ENCODE measurements around the gene CEP89.
"Not testable (repeated sequence)": the region's sequence is repeated elsewhere in the genome, so short reads cannot be mapped to it uniquely, and the experiment has no call there.

Gene CEP89

DNA sequence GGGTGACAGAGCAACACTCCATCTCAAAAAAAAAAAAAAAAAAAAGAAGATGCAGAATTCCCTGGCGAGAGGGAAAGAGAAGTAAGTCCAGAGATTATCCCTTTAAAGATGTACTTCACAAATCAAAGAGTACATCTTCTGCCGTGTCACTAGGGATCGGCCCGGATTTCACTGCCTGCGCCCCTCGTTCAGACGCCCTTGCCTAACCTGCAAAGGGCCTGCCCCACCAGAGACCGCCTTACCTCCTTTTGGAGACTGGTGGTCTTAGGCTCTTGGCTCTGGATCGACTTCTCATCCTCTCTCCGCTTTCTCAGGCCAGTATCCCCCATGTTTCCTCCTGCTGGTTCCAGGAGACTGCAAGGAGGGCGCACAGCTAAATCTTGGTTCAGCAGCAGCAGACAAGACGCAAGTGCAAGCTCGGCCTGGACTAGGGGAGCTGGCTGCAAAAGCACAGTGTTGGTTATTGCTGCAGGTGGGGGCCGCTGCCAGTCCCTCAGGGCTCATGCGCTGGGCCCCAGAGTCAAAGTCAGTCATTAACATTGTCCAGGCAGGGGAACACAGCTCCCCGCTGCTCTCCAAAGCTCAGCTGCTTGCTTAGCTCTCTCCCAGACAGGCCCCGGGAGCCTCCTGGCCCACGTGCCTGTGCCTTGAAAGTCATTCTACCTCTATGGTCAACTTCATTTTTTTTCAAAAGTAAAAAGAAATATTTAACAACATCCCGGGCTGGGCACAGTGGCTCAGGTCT, 103.4 kb downstream of the CEP89 start:
- no peak for DNase-seq

- DNase-seq: not testable (repeated sequence)
Measured at GRCh38 chr19:32867436-32867835, 104.3 kb downstream of the CEP89 start.

DNA sequence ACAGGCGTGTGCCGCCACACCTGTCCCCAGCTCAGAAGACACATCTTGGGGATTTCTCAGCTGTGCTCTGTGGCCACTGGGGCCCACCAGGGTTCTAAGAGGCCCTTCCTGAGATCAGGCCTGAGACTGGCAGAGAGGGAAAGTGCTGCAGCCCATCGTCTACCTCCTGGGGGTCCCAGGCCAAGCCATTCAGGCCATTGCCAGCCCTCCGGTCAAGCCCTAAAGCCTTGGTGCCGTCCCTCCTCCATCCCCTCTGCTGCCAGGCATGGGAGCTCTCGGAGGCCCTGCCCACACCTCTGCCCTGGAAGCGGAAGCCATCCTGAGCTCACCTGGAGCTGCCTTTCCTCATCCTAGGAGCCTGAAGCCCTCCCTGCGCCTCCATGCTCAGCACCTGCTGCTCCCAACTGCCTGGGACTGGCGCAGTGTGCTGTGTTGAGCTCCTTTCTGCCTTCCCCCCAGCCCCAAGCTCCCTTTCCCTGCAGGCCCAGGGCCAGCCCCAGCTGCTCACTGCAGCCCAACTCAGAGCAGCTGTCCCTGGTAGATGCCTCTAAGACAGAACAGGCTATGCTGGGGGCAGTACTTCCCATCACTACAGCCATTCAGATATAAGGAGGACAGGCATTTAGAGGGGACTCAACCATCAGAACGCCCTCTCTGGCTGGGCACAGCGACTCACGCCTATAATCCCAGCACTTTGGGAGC, 105.0 kb downstream of the CEP89 start:
- no peak for DNase-seq

GRCh38 chr19:32866061-32866460, 105.7 kb downstream of the CEP89 start:
- no peak for DNase-seq

DNA sequence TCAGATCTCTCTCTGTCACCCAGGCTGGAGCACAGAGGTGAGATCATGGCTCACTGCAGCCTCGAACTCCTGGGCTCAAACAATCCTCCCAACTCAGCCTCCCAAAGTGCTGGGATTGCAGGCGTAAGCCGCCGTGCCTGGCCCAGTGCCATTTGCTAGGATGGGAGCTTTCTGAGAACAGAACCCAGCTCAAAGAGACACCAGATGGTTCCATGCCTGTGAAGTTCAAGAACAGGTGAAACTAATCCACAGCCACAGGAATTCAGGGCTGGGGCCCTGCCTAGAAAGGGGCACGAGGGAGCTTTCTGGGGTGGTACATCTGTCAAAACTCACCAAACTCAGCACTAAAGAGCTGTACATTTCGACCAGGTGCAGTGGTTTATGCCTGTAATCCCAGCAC, 106.4 kb downstream of the CEP89 start:
- DNase-seq: no peak

GRCh38 chr19:32864318-32865007, 107.3 kb downstream of the CEP89 start:
- DNase-seq: no peak

GRCh38 chr19:32863841-32864240, 107.9 kb downstream of the CEP89 start:
- no peak for DNase-seq

- no peak for DNase-seq
Measured at GRCh38 chr19:32863301-32863700, 108.5 kb downstream of the CEP89 start.

- DNase-seq: no peak
Measured at GRCh38 chr19:32862741-32863140, 109.0 kb downstream of the CEP89 start.

DNA sequence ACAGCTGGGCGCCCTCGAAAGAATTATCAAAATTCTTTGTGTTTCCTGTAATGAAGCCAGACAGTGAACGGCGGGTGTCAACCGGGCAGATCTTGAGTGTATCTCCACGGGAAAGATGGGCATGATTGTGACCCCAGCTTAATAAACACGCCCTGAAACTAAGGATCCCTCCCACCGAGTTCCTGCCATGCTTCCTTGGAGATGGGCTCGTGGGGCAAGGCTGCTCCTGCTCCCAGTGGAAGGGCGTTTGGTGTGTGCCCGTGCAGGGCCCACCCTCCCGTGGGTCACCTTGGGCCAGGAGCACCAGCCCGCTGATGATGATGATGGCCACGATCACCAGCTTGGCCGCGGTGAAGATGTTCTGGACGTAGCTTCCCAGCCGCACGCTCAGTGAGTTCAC, 109.6 kb downstream of the CEP89 start:
- no peak for DNase-seq

DNA sequence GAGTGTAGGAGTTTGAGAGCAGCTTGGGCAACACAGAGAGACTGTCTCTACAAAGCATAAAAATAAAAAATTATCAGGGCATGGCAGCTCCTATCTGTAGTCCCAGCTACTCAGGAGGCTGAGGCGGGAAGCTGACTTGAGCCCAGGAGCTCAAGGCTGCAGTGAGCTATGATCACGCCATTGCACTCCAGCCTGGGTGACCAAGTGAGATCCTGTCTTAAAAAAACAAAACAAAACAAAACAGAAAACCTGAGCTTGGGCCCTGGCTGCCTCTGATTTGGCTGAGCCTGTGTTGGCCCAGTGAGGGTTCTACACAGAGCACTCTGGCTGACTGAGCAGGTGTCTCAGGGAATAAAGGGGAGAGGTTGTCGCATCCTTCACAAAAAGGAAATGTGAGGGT, 110.2 kb downstream of the CEP89 start:
- DNase-seq: no peak

DNA sequence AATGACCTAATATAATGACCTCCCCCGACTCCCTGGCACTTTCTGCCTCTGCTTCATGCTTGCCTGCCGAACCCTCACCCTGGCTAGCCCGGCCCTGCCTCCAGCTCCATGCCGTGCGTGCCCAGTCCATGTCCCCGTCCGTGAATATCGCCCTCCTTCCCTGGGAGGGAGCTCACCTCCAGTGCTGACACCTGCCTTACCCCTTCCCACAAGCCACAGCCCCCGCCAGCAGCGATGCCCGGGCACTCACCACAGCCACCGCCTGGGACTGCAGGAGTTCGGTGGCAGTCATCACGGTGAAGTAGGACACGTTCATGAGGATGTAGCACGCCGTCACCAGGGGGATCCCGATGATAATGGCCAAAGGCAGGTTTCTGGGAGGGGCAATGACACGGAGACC, 112.2 kb downstream of the CEP89 start:
- DNase-seq: no peak

GRCh38 chr19:32858559-32858958, 113.2 kb downstream of the CEP89 start:
- no peak for DNase-seq

- DNase-seq: no peak
Measured at GRCh38 chr19:32858155-32858554, 113.6 kb downstream of the CEP89 start.

GRCh38 chr19:32857584-32857983, 114.2 kb downstream of the CEP89 start:
- no peak for DNase-seq

DNA sequence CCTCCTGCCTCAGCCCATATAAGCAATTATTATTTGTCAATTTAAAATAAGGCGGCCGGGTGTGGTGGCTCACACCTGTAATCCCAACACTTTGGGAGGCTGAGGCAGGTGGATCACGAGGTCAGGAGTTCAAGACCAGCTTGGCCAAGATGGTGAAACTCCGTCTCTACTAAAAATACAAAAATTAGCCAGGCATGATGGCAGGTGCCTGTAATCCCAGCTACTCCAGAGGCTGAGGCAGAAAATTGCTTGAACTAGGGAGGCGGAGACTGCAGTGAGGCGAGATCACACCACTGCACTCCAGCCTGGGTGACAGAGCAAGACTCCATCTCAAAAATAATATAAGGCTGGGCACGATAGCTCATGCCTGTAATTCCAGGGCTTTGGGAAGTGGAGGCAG, 114.9 kb downstream of the CEP89 start:
- DNase-seq: not testable (repeated sequence)

DNA sequence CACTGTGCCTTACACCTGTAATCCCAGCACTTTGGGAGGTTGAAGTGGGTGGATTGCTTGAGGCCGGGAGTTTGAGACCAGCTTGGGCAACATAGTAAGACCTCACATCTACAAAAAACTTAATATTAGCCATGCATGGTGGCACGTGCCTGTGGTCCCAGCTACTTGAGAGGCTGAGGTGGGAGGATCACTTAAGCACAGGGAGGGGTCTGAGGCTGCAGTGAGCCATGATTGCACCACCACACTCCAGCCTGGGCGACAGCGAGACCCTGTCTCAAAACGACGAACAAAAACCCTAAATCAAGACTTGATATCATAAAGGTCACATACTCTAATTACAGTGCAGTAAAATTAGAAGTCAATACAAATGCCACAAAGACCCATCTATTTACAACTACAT, 119.5 kb downstream of the CEP89 start:
- no peak for DNase-seq

GRCh38 chr19:32848035-32848434, 123.7 kb downstream of the CEP89 start:
- not testable (repeated sequence) for DNase-seq

DNA sequence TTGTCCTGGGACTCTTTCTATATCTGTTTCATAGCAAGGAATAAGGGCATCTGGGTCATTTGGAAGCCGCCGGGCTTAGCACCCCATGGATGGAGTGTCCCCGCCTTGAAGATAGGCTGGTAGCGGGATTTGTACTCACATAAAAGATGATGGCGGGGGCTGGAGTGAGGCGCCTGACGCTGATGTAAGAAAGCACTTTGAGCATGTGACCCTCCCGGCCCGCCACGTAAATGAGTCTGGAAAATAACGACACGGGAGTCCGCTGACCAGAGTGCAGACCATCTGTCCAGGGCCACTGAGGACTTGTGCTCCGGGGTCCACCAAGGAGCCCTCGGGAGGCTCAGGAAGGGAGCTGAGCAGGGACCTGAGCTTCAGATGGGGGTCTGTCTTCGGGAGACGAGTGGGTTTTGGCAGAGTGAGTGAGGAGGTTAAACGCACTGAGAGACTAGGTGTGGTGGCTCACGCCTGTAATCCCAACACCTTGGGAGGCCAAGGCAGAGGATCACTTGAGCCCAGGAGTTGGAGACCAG, 128.0 kb downstream of the CEP89 start:
- no peak for DNase-seq

DNA sequence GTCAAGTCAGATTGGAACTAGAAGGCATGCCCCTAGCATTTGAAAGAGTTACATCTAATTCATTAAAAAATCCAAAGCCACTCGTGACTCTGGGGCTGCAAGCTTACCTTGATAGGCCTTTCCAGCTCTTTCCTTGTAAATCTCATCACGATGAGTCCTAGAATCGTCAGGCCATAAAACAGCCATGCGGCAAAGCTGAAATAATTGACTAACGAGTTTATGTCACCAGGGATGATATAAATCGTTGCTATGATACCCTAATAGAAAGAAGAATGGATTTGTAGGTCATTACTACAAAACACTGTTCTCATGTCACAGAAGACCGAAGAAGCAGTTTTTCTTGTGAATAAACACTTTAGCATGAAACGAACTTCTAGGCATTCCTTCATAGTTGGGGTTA, 129.7 kb downstream of the CEP89 start:
- DNase-seq: no peak

DNA sequence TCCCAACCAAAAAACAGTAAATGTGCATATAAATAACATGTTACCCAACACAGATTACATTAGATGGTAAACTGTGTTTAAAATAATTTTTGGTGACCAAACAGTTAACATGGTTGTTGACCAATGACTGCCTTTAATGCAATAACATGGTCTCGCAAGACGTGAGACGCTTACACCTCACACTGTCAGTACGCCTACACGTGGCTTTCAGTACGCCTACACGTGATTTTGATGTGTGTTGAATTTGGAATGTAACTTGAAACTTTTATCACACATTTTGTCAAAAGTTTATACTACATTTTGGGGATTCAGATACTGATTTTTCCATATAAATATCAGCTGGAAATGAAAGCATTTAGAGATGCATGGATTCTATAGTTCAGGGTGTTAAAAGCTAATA, 134.2 kb downstream of the CEP89 start:
- DNase-seq: no peak

- not testable (repeated sequence) for DNase-seq
Measured at GRCh38 chr19:32833388-32833787, 138.4 kb downstream of the CEP89 start.

GRCh38 chr19:32832825-32833224, 138.9 kb downstream of the CEP89 start:
- DNase-seq: not testable (repeated sequence)

GRCh38 chr19:32832094-32832493, 139.7 kb downstream of the CEP89 start:
- not testable (repeated sequence) for DNase-seq

Data from activated CD4-positive, alpha-beta T cell treated with anti-CD3 and anti-CD28 coated beads, Interleukin-2, Interleukin-6, amounts not matched to agents 100 ng/mL and 50 ng/mL, durations not matched to agents 16 hours and 8 hours (primary cell).